Inflammatory macrophage (primary cell): ENCODE data around the gene PCDHA1.
"Not testable (repeated sequence)": the region's sequence is repeated elsewhere in the genome, so short reads cannot be mapped to it uniquely, and the experiment has no call there.

Source experiments
- DNase-seq, 2 donors: peaks; one replicate each; pipeline ENCODE4 v3.0.0-alpha.2; 2020 to 2022

PCDHA1 gene

GRCh38 chr5:140808889-140809291, 22.9 kb downstream of the PCDHA1 start:
- no peak for DNase-seq

GRCh38 chr5:140821375-140822280, 35.7 kb downstream of the PCDHA1 start, which contains the start of gene PCDHA5:
Gene PCDHA5, plus strand, starts transcription at chr5:140821613.
- DNase-seq, result peak; percentile 22 to 24

GRCh38 chr5:140822281-140822629, 36.3 kb downstream of the PCDHA1 start:
- no peak for DNase-seq

GRCh38 chr5:140822969-140823368, 37.0 kb downstream of the PCDHA1 start:
- DNase-seq, result not testable (repeated sequence)

GRCh38 chr5:140823475-140823874, 37.5 kb downstream of the PCDHA1 start:
- DNase-seq, result no peak

GRCh38 chr5:140827704-140828361, 41.9 kb downstream of the PCDHA1 start, which contains the start of gene PCDHA6:
Gene PCDHA6, plus strand, starts transcription at chr5:140827960. Its CDS starts 132 bp downstream, at chr5:140828092.
- DNase-seq, result no peak

GRCh38 chr5:140828362-140828737, 42.4 kb downstream of the PCDHA1 start:
- no peak for DNase-seq

GRCh38 chr5:140829511-140830501, 43.9 kb downstream of the PCDHA1 start:
- not testable (repeated sequence) for DNase-seq

GRCh38 chr5:140833993-140834392, 48.1 kb downstream of the PCDHA1 start, which contains the start of gene PCDHA7:
Gene PCDHA7, plus strand, starts transcription at chr5:140834269. Its CDS starts 115 bp downstream, at chr5:140834384.
- DNase-seq, result no peak

- not testable (repeated sequence) for DNase-seq
Observed at GRCh38 chr5:140834439-140835008, 48.6 kb downstream of the PCDHA1 start.

- no peak for DNase-seq
Observed at GRCh38 chr5:140835622-140836510, 49.9 kb downstream of the PCDHA1 start.

- peak in 1 of 2 donors; percentile 2 for DNase-seq
Observed at GRCh38 chr5:140840978-140841962, 55.3 kb downstream of the PCDHA1 start, which contains the start of gene PCDHA8. Gene PCDHA8, plus strand, starts transcription at chr5:140841187. Its CDS starts 135 bp downstream, at chr5:140841322.

- DNase-seq, result no peak
Observed at GRCh38 chr5:140842798-140843733, 57.1 kb downstream of the PCDHA1 start.

GRCh38 chr5:140848139-140849102, 62.5 kb downstream of the PCDHA1 start, which contains the start of gene PCDHA9:
Gene PCDHA9, plus strand, starts transcription at chr5:140848382. Its CDS starts 114 bp downstream, at chr5:140848496.
- DNase-seq, result not testable (repeated sequence)

- not testable (repeated sequence) for DNase-seq
Observed at GRCh38 chr5:140849831-140850634, 64.1 kb downstream of the PCDHA1 start.
